CD4-positive, alpha-beta T cell (primary cell): Measurements from ENCODE around the gene SERPINB7. TPM values are rescaled to one million over a fixed set of nuclear protein-coding genes. Genes with fewer than 3 reads are reported as not detected.

ENCODE experiments used
- ATAC-seq: fragments of 200-7000 bp; cut with Tn5 transposase; one replicate; pipeline ENCODE4 v1.10.0; 2022; ENCODE audit warnings: mild to moderate bottlenecking; ENCODE audit not compliant: poor library complexity
- CTCF ChIA-PET: fragments of 350-600 bp; sonication (Branson Sonifier 250); formaldehyde crosslinking; loops from one replicate; lab custom pipeline; 2021; ENCODE audit warnings: antibody characterized with exemption, inconsistent platforms; lab: Charles Lee
- POLR2A ChIA-PET: fragments of 350-600 bp; sonication (Branson Sonifier 250); formaldehyde crosslinking; loops from one replicate; lab custom pipeline; 2021; ENCODE audit warnings: antibody characterized with exemption, inconsistent platforms; lab: Charles Lee
- DNase-seq, 14 experiments: peaks; one replicate each; pipeline ENCODE4 v3.0.0-alpha.2; 2013 to 2020; ENCODE audit warnings: mixed read lengths in 2 of 14
- H3K27ac ChIP-seq, 2 donors: one replicate each; pipeline versions ENCODE4 v1.5.1 to v1.7.0; 2013; ENCODE audit warnings: low read length in 2 of 2, low read depth in 1 of 2, mild to moderate bottlenecking in 1 of 2
- H3K27me3 ChIP-seq, 2 experiments: 1 replicate in 1 of 2; 2 replicates in 1 of 2; pipeline versions ENCODE4 v1.6.1 to v1.7.0; 2013; ENCODE audit warnings: low read length in 2 of 2, control low read depth in 1 of 2, mild to moderate bottlenecking in 1 of 2, moderate library complexity in 1 of 2; ENCODE audit not compliant: insufficient read depth in 2 of 2, control insufficient read depth in 1 of 2
- H3K36me3 ChIP-seq: one replicate; pipeline ENCODE4 v1.6.1; 2013; ENCODE audit warnings: low read length, control low read depth; ENCODE audit not compliant: insufficient read depth
- H3K4me1 ChIP-seq: one replicate; pipeline ENCODE4 v1.6.1; 2013; ENCODE audit warnings: low read length, control low read depth; ENCODE audit not compliant: insufficient read depth
- H3K4me3 ChIP-seq: one replicate; pipeline ENCODE4 v1.5.1; 2013; ENCODE audit warnings: mild to moderate bottlenecking, low read length, moderate library complexity
- H3K9me3 ChIP-seq, 2 experiments: 1 replicate in 1 of 2; 2 replicates in 1 of 2; pipeline versions ENCODE4 v1.6.1 to v1.7.0; 2013; ENCODE audit warnings: low read length in 2 of 2, mild to moderate bottlenecking in 2 of 2, control low read depth in 1 of 2, moderate library complexity in 1 of 2; ENCODE audit not compliant: control insufficient read depth in 1 of 2, insufficient read depth in 1 of 2
- H3K27ac Mint-ChIP-seq: one replicate; pipeline ENCODE4 v1.8.0; 2020; ENCODE audit warnings: mixed read lengths
- H3K27me3 Mint-ChIP-seq: one replicate; pipeline ENCODE4 v1.8.0; 2021; ENCODE audit warnings: mixed read lengths
- H3K36me3 Mint-ChIP-seq: one replicate; pipeline ENCODE4 v1.8.0; 2021; ENCODE audit warnings: low read depth, mixed read lengths
- H3K4me1 Mint-ChIP-seq: one replicate; pipeline ENCODE4 v1.8.0; 2021; ENCODE audit warnings: low read depth, mixed read lengths
- H3K4me3 Mint-ChIP-seq: one replicate; pipeline ENCODE4 v1.8.0; 2020; ENCODE audit warnings: mild to moderate bottlenecking, mixed read lengths
- H3K9me3 Mint-ChIP-seq: one replicate; pipeline ENCODE4 v1.8.0; 2020; ENCODE audit warnings: mixed read lengths
- CTCF ChIP-seq: fragments of 200-600 bp; IDR thresholded peaks from one replicate; pipeline ENCODE4 v1.8.0; 2022; ENCODE audit warnings: antibody characterized with exemption, mild to moderate bottlenecking
- intact Hi-C, 2 experiments: fragments of 100-400 bp; cut with DNase I in 1 of 2; cut with micrococcal nuclease in 1 of 2; formaldehyde crosslinking; loops; one replicate each; pipeline versions ENCODE4 v1.15.1 to v1.9.0; 2023 to 2025; cut with DNase I, micrococcal nuclease
- total RNA-seq, 174 experiments: library from RNA in 2 of 174; stranded (reverse) in 2 of 174; gene quantifications; one replicate each; pipeline ENCODE4 v1.2.3 and lab custom pipeline; 2021 to 2026

Gene SERPINB7
- total RNA-seq, 2 experiments from 2014 or later: not detected

- no peaks in the 10 kb centered on the region for H3K36me3 ChIP-seq
- no peaks in the 10 kb centered on the region for H3K9me3 Mint-ChIP-seq
- peaks cover 32% of the 10 kb centered on the region for H3K27me3 Mint-ChIP-seq
- no peak overlapping the region for H3K27ac ChIP-seq
- H3K9me3 ChIP-seq: no peaks in the 10 kb centered on the region
- H3K4me3 ChIP-seq: no peak overlapping the region
- no peak for DNase-seq
- intact Hi-C loops: no loop called here
- no peak overlapping the region for H3K4me3 Mint-ChIP-seq
- ChIA-PET CTCF (no interaction called here), POLR2A (no interaction called here)
- H3K27me3 ChIP-seq: peaks cover 4 to 6% of the 10 kb centered on the region in 2 experiments
- no peaks in the 10 kb centered on the region for H3K4me1 ChIP-seq
- H3K4me1 Mint-ChIP-seq: no peaks in the 10 kb centered on the region
- no peak for TF ChIP-seq CTCF
- no peak overlapping the region for H3K27ac Mint-ChIP-seq
- no peaks in the 10 kb centered on the region for H3K36me3 Mint-ChIP-seq
- ATAC-seq: no peak
These were observed 61.2 kb downstream of the SERPINB7 start for GRCh38 chr18:63836456-63836855.

- CTCF ChIA-PET: no interaction called here
- no peak overlapping the region for H3K27ac Mint-ChIP-seq
- no peak overlapping the region for H3K27ac ChIP-seq
These were observed 62.4 kb downstream of the SERPINB7 start for GRCh38 chr18:63837590-63837989.

GRCh38 chr18:63843008-63843407 lies 67.8 kb downstream of the SERPINB7 start:
- H3K27ac ChIP-seq: no peak overlapping the region
- H3K36me3 ChIP-seq: no peaks in the 10 kb centered on the region
- peaks cover 0 to 12% of the 10 kb centered on the region in 2 experiments for H3K27me3 ChIP-seq
- CTCF ChIA-PET: no interaction called here
- ATAC-seq (no peak), DNase-seq (no peak)
- intact Hi-C loops: no loop called here
- POLR2A ChIA-PET: no interaction called here
- H3K4me1 Mint-ChIP-seq: no peaks in the 10 kb centered on the region
- H3K4me3 Mint-ChIP-seq: no peak overlapping the region
- H3K27ac Mint-ChIP-seq: no peak overlapping the region
- H3K36me3 Mint-ChIP-seq: no peaks in the 10 kb centered on the region
- H3K27me3 Mint-ChIP-seq: peaks cover 28% of the 10 kb centered on the region
- H3K4me1 ChIP-seq: no peaks in the 10 kb centered on the region
- H3K9me3 Mint-ChIP-seq: no peaks in the 10 kb centered on the region
- no peak for TF ChIP-seq CTCF
- no peak overlapping the region for H3K4me3 ChIP-seq
- H3K9me3 ChIP-seq: no peaks in the 10 kb centered on the region

More at GRCh38 chr18:63837590-63837989, 62.4 kb downstream of the SERPINB7 start:
- DNase-seq (no peak), ATAC-seq (no peak)
- H3K4me3 Mint-ChIP-seq: no peak overlapping the region
- H3K27me3 Mint-ChIP-seq: peaks cover 34% of the 10 kb centered on the region
- no peaks in the 10 kb centered on the region for H3K4me1 ChIP-seq
- H3K27me3 ChIP-seq: peaks cover 6 to 11% of the 10 kb centered on the region in 2 experiments
- no peak for TF ChIP-seq CTCF
- H3K4me3 ChIP-seq: no peak overlapping the region
- intact Hi-C loops: no loop called here
- POLR2A ChIA-PET: no interaction called here
- H3K9me3 ChIP-seq: no peaks in the 10 kb centered on the region
- no peaks in the 10 kb centered on the region for H3K36me3 ChIP-seq
- H3K36me3 Mint-ChIP-seq: no peaks in the 10 kb centered on the region
- H3K9me3 Mint-ChIP-seq: no peaks in the 10 kb centered on the region
- no peaks in the 10 kb centered on the region for H3K4me1 Mint-ChIP-seq
